BLaER1 (cell line): ENCODE results near the gene TSKS.

ENCODE experiments used
- H3K27ac ChIP-seq: shearing (Covaris generic); formaldehyde crosslinking; 2 replicates; pipeline ENCODE4 v1.8.1; 2022
- H3K27me3 ChIP-seq: shearing (Covaris generic); formaldehyde crosslinking; 2 replicates; pipeline ENCODE4 v1.8.1; 2022
- H3K36me3 ChIP-seq: shearing (Covaris generic); formaldehyde crosslinking; 2 replicates; pipeline ENCODE4 v1.8.1; 2022
- H3K4me1 ChIP-seq: shearing (Covaris generic); formaldehyde crosslinking; 2 replicates; pipeline ENCODE4 v1.8.1; 2022
- H3K4me2 ChIP-seq: shearing (Covaris generic); formaldehyde crosslinking; 2 replicates; pipeline ENCODE4 v1.8.1; 2022
- H3K4me3 ChIP-seq: shearing (Covaris generic); formaldehyde crosslinking; 2 replicates; pipeline ENCODE4 v1.8.1; 2022
- H3K9ac ChIP-seq: shearing (Covaris generic); formaldehyde crosslinking; 2 replicates; pipeline ENCODE4 v1.8.1; 2022
- H3K9me3 ChIP-seq: shearing (Covaris generic); formaldehyde crosslinking; 2 replicates; pipeline ENCODE4 v1.8.1; 2022
- H4K20me1 ChIP-seq: shearing (Covaris generic); formaldehyde crosslinking; 2 replicates; pipeline ENCODE4 v1.8.1; 2022
- Cebpa-rat ChIP-seq: shearing (Covaris generic); IDR thresholded peaks from 2 replicates; pipeline ENCODE4 v1.8.1; 2022

Gene TSKS

GRCh38 chr19:49798574-49798973, 35.5 kb upstream of the TSKS start:
- Histone ChIP-seq H3K36me3 (peaks cover 94% of the 10 kb centered on the region), H4K20me1 (no peaks in the 10 kb centered on the region), H3K9ac (no peak overlapping the region), H3K4me2 (no peak overlapping the region), H3K27ac (no peak overlapping the region), H3K27me3 (no peaks in the 10 kb centered on the region), H3K4me3 (no peak overlapping the region), H3K4me1 (peaks cover 14% of the 10 kb centered on the region), H3K9me3 (no peaks in the 10 kb centered on the region)
- TF ChIP-seq Cebpa-rat = no peak

GRCh38 chr19:49795615-49796014, 32.5 kb upstream of the TSKS start:
- H4K20me1 ChIP-seq = 0 out of 2 replicates have a peak, but pooled peaks cover 6% of the 10 kb centered on the region
- no peaks in the 10 kb centered on the region for H3K27me3 ChIP-seq
- H3K4me3 ChIP-seq = no peak overlapping the region
- no peaks in the 10 kb centered on the region for H3K9me3 ChIP-seq
- no peaks in the 10 kb centered on the region for H3K4me1 ChIP-seq
- H3K27ac ChIP-seq = no peak overlapping the region
- no peak overlapping the region for H3K9ac ChIP-seq
- no peak overlapping the region for H3K4me2 ChIP-seq
- H3K36me3 ChIP-seq = peaks cover 100% of the 10 kb centered on the region
- no peak for TF ChIP-seq Cebpa-rat

- no peak overlapping the region for H3K27ac ChIP-seq
- H3K4me1 ChIP-seq = no peaks in the 10 kb centered on the region
- H3K9me3 ChIP-seq = no peaks in the 10 kb centered on the region
- no peak overlapping the region for H3K4me2 ChIP-seq
- H3K27me3 ChIP-seq = no peaks in the 10 kb centered on the region
- H3K4me3 ChIP-seq = no peak overlapping the region
- peaks cover 99% of the 10 kb centered on the region for H3K36me3 ChIP-seq
- peaks cover 26% of the 10 kb centered on the region for H4K20me1 ChIP-seq
- TF ChIP-seq Cebpa-rat = no peak
- no peak overlapping the region for H3K9ac ChIP-seq
These were observed 30.4 kb upstream of the TSKS start for GRCh38 chr19:49793561-49793840.

- TF ChIP-seq Cebpa-rat = no peak
- peaks cover 99% of the 10 kb centered on the region for H3K36me3 ChIP-seq
These were observed 29.9 kb upstream of the TSKS start for GRCh38 chr19:49792829-49793560.

GRCh38 chr19:49791776-49792445, 28.8 kb upstream of the TSKS start:
- Histone ChIP-seq H3K9me3 (no peaks in the 10 kb centered on the region), H3K4me1 (no peaks in the 10 kb centered on the region), H3K27ac (no peak overlapping the region), H3K36me3 (peaks cover 98% of the 10 kb centered on the region), H3K4me3 (no peak overlapping the region), H3K4me2 (no peak overlapping the region), H4K20me1 (peaks cover 34% of the 10 kb centered on the region), H3K27me3 (no peaks in the 10 kb centered on the region), H3K9ac (no peak overlapping the region)
- no peak for TF ChIP-seq Cebpa-rat

More at GRCh38 chr19:49792829-49793560, 29.9 kb upstream of the TSKS start:
- H3K4me2 ChIP-seq = no peak overlapping the region
- H3K27me3 ChIP-seq = no peaks in the 10 kb centered on the region
- peaks cover 31% of the 10 kb centered on the region for H4K20me1 ChIP-seq
- no peaks in the 10 kb centered on the region for H3K4me1 ChIP-seq
- H3K27ac ChIP-seq = no peak overlapping the region
- no peaks in the 10 kb centered on the region for H3K9me3 ChIP-seq
- H3K9ac ChIP-seq = no peak overlapping the region
- H3K4me3 ChIP-seq = no peak overlapping the region

- TF ChIP-seq Cebpa-rat = no peak
- H3K27me3 ChIP-seq = no peaks in the 10 kb centered on the region
- H4K20me1 ChIP-seq = peaks cover 34% of the 10 kb centered on the region
- H3K27ac ChIP-seq = no peak overlapping the region
- no peaks in the 10 kb centered on the region for H3K9me3 ChIP-seq
- H3K4me3 ChIP-seq = no peak overlapping the region
- H3K36me3 ChIP-seq = peaks cover 98% of the 10 kb centered on the region
- H3K4me1 ChIP-seq = no peaks in the 10 kb centered on the region
- H3K9ac ChIP-seq = no peak overlapping the region
- H3K4me2 ChIP-seq = no peak overlapping the region
These were observed 27.8 kb upstream of the TSKS start for GRCh38 chr19:49790866-49791265.

- H3K4me3 ChIP-seq = no peak overlapping the region
- H3K27ac ChIP-seq = no peak overlapping the region
- H3K36me3 ChIP-seq = peaks cover 96% of the 10 kb centered on the region
- no peak for TF ChIP-seq Cebpa-rat
- no peak overlapping the region for H3K4me2 ChIP-seq
- H3K9ac ChIP-seq = no peak overlapping the region
- no peaks in the 10 kb centered on the region for H3K27me3 ChIP-seq
- H3K4me1 ChIP-seq = no peaks in the 10 kb centered on the region
- no peaks in the 10 kb centered on the region for H3K9me3 ChIP-seq
- peaks cover 34% of the 10 kb centered on the region for H4K20me1 ChIP-seq
These were observed 25.8 kb upstream of the TSKS start for GRCh38 chr19:49788857-49789256.

GRCh38 chr19:49787746-49788145, 24.6 kb upstream of the TSKS start:
- peaks cover 96% of the 10 kb centered on the region for H3K36me3 ChIP-seq
- no peak overlapping the region for H3K9ac ChIP-seq
- no peaks in the 10 kb centered on the region for H3K9me3 ChIP-seq
- H3K4me3 ChIP-seq = no peak overlapping the region
- no peak overlapping the region for H3K4me2 ChIP-seq
- H3K27ac ChIP-seq = no peak overlapping the region
- H3K4me1 ChIP-seq = no peaks in the 10 kb centered on the region
- no peaks in the 10 kb centered on the region for H3K27me3 ChIP-seq
- H4K20me1 ChIP-seq = peaks cover 34% of the 10 kb centered on the region
- TF ChIP-seq Cebpa-rat = no peak

- no peak for TF ChIP-seq Cebpa-rat
- peaks cover 94% of the 10 kb centered on the region for H3K36me3 ChIP-seq
- H3K27ac ChIP-seq = no peak overlapping the region
These were observed 23.3 kb upstream of the TSKS start for GRCh38 chr19:49786376-49786820.

GRCh38 chr19:49782515-49782914, 19.4 kb upstream of the TSKS start:
- no peak for TF ChIP-seq Cebpa-rat
- no peaks in the 10 kb centered on the region for H3K9me3 ChIP-seq
- peaks cover 9% of the 10 kb centered on the region; the same call in 1 of the 2 replicates for H3K4me1 ChIP-seq
- H3K27me3 ChIP-seq = no peaks in the 10 kb centered on the region
- no peak overlapping the region for H3K9ac ChIP-seq
- no peak overlapping the region for H3K4me3 ChIP-seq
- H3K27ac ChIP-seq = no peak overlapping the region
- H4K20me1 ChIP-seq = 0 out of 2 replicates have a peak, but pooled peaks cover 20% of the 10 kb centered on the region
- peaks cover 64% of the 10 kb centered on the region for H3K36me3 ChIP-seq
- H3K4me2 ChIP-seq = no peak overlapping the region

More at GRCh38 chr19:49786376-49786820, 23.3 kb upstream of the TSKS start:
- H3K4me2 ChIP-seq = no peak overlapping the region
- no peaks in the 10 kb centered on the region for H3K4me1 ChIP-seq
- H4K20me1 ChIP-seq = peaks cover 36% of the 10 kb centered on the region
- no peaks in the 10 kb centered on the region for H3K27me3 ChIP-seq
- H3K9ac ChIP-seq = no peak overlapping the region
- H3K4me3 ChIP-seq = no peak overlapping the region
- no peaks in the 10 kb centered on the region for H3K9me3 ChIP-seq
